ENCODE data around the gene CLASRP.

Gene CLASRP

GRCh38 chr19:45041125-45041524 lies 2.3 kb downstream of the CLASRP start:
- Histone ChIP-seq H3K36me3 (ENCODE audit: control insufficient read depth in 1 of 2, insufficient read depth in 2 of 2, low read length in 2 of 2) (peaks cover 15 to 56% of the 10 kb centered on the region in 2 donors), H3K4me3 (ENCODE audit: low read depth in 1 of 2, low read length in 2 of 2) (no peak overlapping the region), H3K9ac (ENCODE audit: low read depth in 1 of 2, low read length in 2 of 2) (no peak overlapping the region), H3K4me1 (ENCODE audit: control insufficient read depth in 1 of 2, insufficient read depth in 2 of 2, low read length in 2 of 2) (peaks cover 28 to 45% of the 10 kb centered on the region in 2 donors), H3K27ac (ENCODE audit: low read depth, low read length) (no peak overlapping the region), H3K27me3 (ENCODE audit: control insufficient read depth in 1 of 2, insufficient read depth in 2 of 2, low read length in 2 of 2) (no peaks in the 10 kb centered on the region), H3K9me3 (ENCODE audit: control insufficient read depth in 1 of 2, low read length in 2 of 2) (no peaks in the 10 kb centered on the region)

- H3K9ac ChIP-seq (ENCODE audit: low read depth in 1 of 2, low read length in 2 of 2), result peak overlapping the region; percentile 8 to 33
- peaks cover 10 to 48% of the 10 kb centered on the region in 2 donors for H3K36me3 ChIP-seq (ENCODE audit: control insufficient read depth in 1 of 2, insufficient read depth in 2 of 2, low read length in 2 of 2)
- peak overlapping the region; percentile 59 for H3K27ac ChIP-seq (ENCODE audit: low read depth, low read length)
- H3K4me3 ChIP-seq (ENCODE audit: low read depth in 1 of 2, low read length in 2 of 2), result peak overlapping the region in 1 of 2 donors; percentile 50
- H3K4me1 ChIP-seq (ENCODE audit: control insufficient read depth in 1 of 2, insufficient read depth in 2 of 2, low read length in 2 of 2), result peaks cover 21 to 45% of the 10 kb centered on the region in 2 donors
- H3K9me3 ChIP-seq (ENCODE audit: control insufficient read depth in 1 of 2, low read length in 2 of 2), result no peaks in the 10 kb centered on the region
- no peaks in the 10 kb centered on the region for H3K27me3 ChIP-seq (ENCODE audit: control insufficient read depth in 1 of 2, insufficient read depth in 2 of 2, low read length in 2 of 2)
Measured at GRCh38 chr19:45045671-45046353, 7.0 kb downstream of the CLASRP start.

GRCh38 chr19:45046355-45046754 lies 7.5 kb downstream of the CLASRP start:
- Histone ChIP-seq H3K9ac (ENCODE audit: low read depth in 1 of 2, low read length in 2 of 2) (peak overlapping the region in 1 of 2 donors; percentile 33), H3K4me3 (ENCODE audit: low read depth in 1 of 2, low read length in 2 of 2) (peak overlapping the region in 1 of 2 donors; percentile 50), H3K4me1 (ENCODE audit: control insufficient read depth in 1 of 2, insufficient read depth in 2 of 2, low read length in 2 of 2) (peaks cover 24 to 41% of the 10 kb centered on the region in 2 donors), H3K9me3 (ENCODE audit: control insufficient read depth in 1 of 2, low read length in 2 of 2) (no peaks in the 10 kb centered on the region), H3K27ac (ENCODE audit: low read depth, low read length) (no peak overlapping the region), H3K36me3 (ENCODE audit: control insufficient read depth in 1 of 2, insufficient read depth in 2 of 2, low read length in 2 of 2) (peaks cover 10 to 46% of the 10 kb centered on the region in 2 donors), H3K27me3 (ENCODE audit: control insufficient read depth in 1 of 2, insufficient read depth in 2 of 2, low read length in 2 of 2) (no peaks in the 10 kb centered on the region)

GRCh38 chr19:45047188-45047797 lies 8.4 kb downstream of the CLASRP start:
- H3K27ac ChIP-seq (ENCODE audit: low read depth, low read length), result no peak overlapping the region
- peaks cover 24 to 32% of the 10 kb centered on the region in 2 donors for H3K4me1 ChIP-seq (ENCODE audit: control insufficient read depth in 1 of 2, insufficient read depth in 2 of 2, low read length in 2 of 2)
- H3K9ac ChIP-seq (ENCODE audit: low read depth in 1 of 2, low read length in 2 of 2), result no peak overlapping the region
- peak overlapping the region in 1 of 2 donors; percentile 11 for H3K4me3 ChIP-seq (ENCODE audit: low read depth in 1 of 2, low read length in 2 of 2)
- H3K27me3 ChIP-seq (ENCODE audit: control insufficient read depth in 1 of 2, insufficient read depth in 2 of 2, low read length in 2 of 2), result no peaks in the 10 kb centered on the region
- peaks cover 10 to 37% of the 10 kb centered on the region in 2 donors for H3K36me3 ChIP-seq (ENCODE audit: control insufficient read depth in 1 of 2, insufficient read depth in 2 of 2, low read length in 2 of 2)
- no peaks in the 10 kb centered on the region for H3K9me3 ChIP-seq (ENCODE audit: control insufficient read depth in 1 of 2, low read length in 2 of 2)

- Histone ChIP-seq H3K36me3 (ENCODE audit: control insufficient read depth in 1 of 2, insufficient read depth in 2 of 2, low read length in 2 of 2) (peaks cover 18 to 46% of the 10 kb centered on the region in 2 donors), H3K27ac (ENCODE audit: low read depth, low read length) (no peak overlapping the region), H3K4me3 (ENCODE audit: low read depth in 1 of 2, low read length in 2 of 2) (no peak overlapping the region), H3K9me3 (ENCODE audit: control insufficient read depth in 1 of 2, low read length in 2 of 2) (no peaks in the 10 kb centered on the region), H3K4me1 (ENCODE audit: control insufficient read depth in 1 of 2, insufficient read depth in 2 of 2, low read length in 2 of 2) (peaks cover 24 to 32% of the 10 kb centered on the region in 2 donors), H3K27me3 (ENCODE audit: control insufficient read depth in 1 of 2, insufficient read depth in 2 of 2, low read length in 2 of 2) (no peaks in the 10 kb centered on the region), H3K9ac (ENCODE audit: low read depth in 1 of 2, low read length in 2 of 2) (no peak overlapping the region)
Measured at GRCh38 chr19:45049073-45049736, 10.4 kb downstream of the CLASRP start.

GRCh38 chr19:45050036-45050435 lies 11.2 kb downstream of the CLASRP start:
- no peak overlapping the region for H3K9ac ChIP-seq (ENCODE audit: low read depth in 1 of 2, low read length in 2 of 2)
- no peaks in the 10 kb centered on the region for H3K27me3 ChIP-seq (ENCODE audit: control insufficient read depth in 1 of 2, insufficient read depth in 2 of 2, low read length in 2 of 2)
- no peaks in the 10 kb centered on the region for H3K9me3 ChIP-seq (ENCODE audit: control insufficient read depth in 1 of 2, low read length in 2 of 2)
- no peak overlapping the region for H3K27ac ChIP-seq (ENCODE audit: low read depth, low read length)
- H3K4me3 ChIP-seq (ENCODE audit: low read depth in 1 of 2, low read length in 2 of 2), result no peak overlapping the region
- peaks cover 19 to 26% of the 10 kb centered on the region in 2 donors for H3K4me1 ChIP-seq (ENCODE audit: control insufficient read depth in 1 of 2, insufficient read depth in 2 of 2, low read length in 2 of 2)
- peaks cover 24 to 46% of the 10 kb centered on the region in 2 donors for H3K36me3 ChIP-seq (ENCODE audit: control insufficient read depth in 1 of 2, insufficient read depth in 2 of 2, low read length in 2 of 2)

- H3K9ac ChIP-seq (ENCODE audit: low read depth in 1 of 2, low read length in 2 of 2), result peak overlapping the region in 1 of 2 donors; percentile 24
- H3K36me3 ChIP-seq (ENCODE audit: control insufficient read depth in 1 of 2, insufficient read depth in 2 of 2, low read length in 2 of 2), result peaks cover 25 to 50% of the 10 kb centered on the region in 2 donors
- H3K4me3 ChIP-seq (ENCODE audit: low read depth in 1 of 2, low read length in 2 of 2), result no peak overlapping the region
- H3K9me3 ChIP-seq (ENCODE audit: control insufficient read depth in 1 of 2, low read length in 2 of 2), result no peaks in the 10 kb centered on the region
- no peak overlapping the region for H3K27ac ChIP-seq (ENCODE audit: low read depth, low read length)
- H3K4me1 ChIP-seq (ENCODE audit: control insufficient read depth in 1 of 2, insufficient read depth in 2 of 2, low read length in 2 of 2), result peaks cover 3 to 6% of the 10 kb centered on the region in 2 donors
- H3K27me3 ChIP-seq (ENCODE audit: control insufficient read depth in 1 of 2, insufficient read depth in 2 of 2, low read length in 2 of 2), result no peaks in the 10 kb centered on the region
Measured at GRCh38 chr19:45051929-45052579, 13.2 kb downstream of the CLASRP start.

- H3K9me3 ChIP-seq (ENCODE audit: control insufficient read depth in 1 of 2, low read length in 2 of 2), result no peaks in the 10 kb centered on the region
- H3K9ac ChIP-seq (ENCODE audit: low read depth in 1 of 2, low read length in 2 of 2), result no peak overlapping the region
- peaks cover 59 to 93% of the 10 kb centered on the region in 2 donors for H3K36me3 ChIP-seq (ENCODE audit: control insufficient read depth in 1 of 2, insufficient read depth in 2 of 2, low read length in 2 of 2)
- H3K4me3 ChIP-seq (ENCODE audit: low read depth in 1 of 2, low read length in 2 of 2), result no peak overlapping the region
- no peaks in the 10 kb centered on the region for H3K27me3 ChIP-seq (ENCODE audit: control insufficient read depth in 1 of 2, insufficient read depth in 2 of 2, low read length in 2 of 2)
- no peak overlapping the region for H3K27ac ChIP-seq (ENCODE audit: low read depth, low read length)
- H3K4me1 ChIP-seq (ENCODE audit: control insufficient read depth in 1 of 2, insufficient read depth in 2 of 2, low read length in 2 of 2), result no peaks in the 10 kb centered on the region
Measured at GRCh38 chr19:45056831-45057230, 18.0 kb downstream of the CLASRP start.

GRCh38 chr19:45057444-45057843 lies 18.6 kb downstream of the CLASRP start:
- H3K4me1 ChIP-seq (ENCODE audit: control insufficient read depth in 1 of 2, insufficient read depth in 2 of 2, low read length in 2 of 2), result no peaks in the 10 kb centered on the region
- H3K36me3 ChIP-seq (ENCODE audit: control insufficient read depth in 1 of 2, insufficient read depth in 2 of 2, low read length in 2 of 2), result peaks cover 62 to 95% of the 10 kb centered on the region in 2 donors
- H3K4me3 ChIP-seq (ENCODE audit: low read depth in 1 of 2, low read length in 2 of 2), result no peak overlapping the region
- H3K27ac ChIP-seq (ENCODE audit: low read depth, low read length), result no peak overlapping the region
- H3K27me3 ChIP-seq (ENCODE audit: control insufficient read depth in 1 of 2, insufficient read depth in 2 of 2, low read length in 2 of 2), result no peaks in the 10 kb centered on the region
- no peaks in the 10 kb centered on the region for H3K9me3 ChIP-seq (ENCODE audit: control insufficient read depth in 1 of 2, low read length in 2 of 2)
- H3K9ac ChIP-seq (ENCODE audit: low read depth in 1 of 2, low read length in 2 of 2), result no peak overlapping the region

Measured in duodenal mucosa (tissue), 2 donors.